ENCODE data around the gene DSCAML1. TPM values are rescaled to one million over a fixed set of nuclear protein-coding genes. Genes with fewer than 3 reads are reported as not detected.
"Not testable (repeated sequence)": the region's sequence is repeated elsewhere in the genome, so short reads cannot be mapped to it uniquely, and the experiment has no call there.

DSCAML1 gene
- total RNA-seq, 2 experiments from 2014 or later = 0.13 to 0.29 TPM

DNA sequence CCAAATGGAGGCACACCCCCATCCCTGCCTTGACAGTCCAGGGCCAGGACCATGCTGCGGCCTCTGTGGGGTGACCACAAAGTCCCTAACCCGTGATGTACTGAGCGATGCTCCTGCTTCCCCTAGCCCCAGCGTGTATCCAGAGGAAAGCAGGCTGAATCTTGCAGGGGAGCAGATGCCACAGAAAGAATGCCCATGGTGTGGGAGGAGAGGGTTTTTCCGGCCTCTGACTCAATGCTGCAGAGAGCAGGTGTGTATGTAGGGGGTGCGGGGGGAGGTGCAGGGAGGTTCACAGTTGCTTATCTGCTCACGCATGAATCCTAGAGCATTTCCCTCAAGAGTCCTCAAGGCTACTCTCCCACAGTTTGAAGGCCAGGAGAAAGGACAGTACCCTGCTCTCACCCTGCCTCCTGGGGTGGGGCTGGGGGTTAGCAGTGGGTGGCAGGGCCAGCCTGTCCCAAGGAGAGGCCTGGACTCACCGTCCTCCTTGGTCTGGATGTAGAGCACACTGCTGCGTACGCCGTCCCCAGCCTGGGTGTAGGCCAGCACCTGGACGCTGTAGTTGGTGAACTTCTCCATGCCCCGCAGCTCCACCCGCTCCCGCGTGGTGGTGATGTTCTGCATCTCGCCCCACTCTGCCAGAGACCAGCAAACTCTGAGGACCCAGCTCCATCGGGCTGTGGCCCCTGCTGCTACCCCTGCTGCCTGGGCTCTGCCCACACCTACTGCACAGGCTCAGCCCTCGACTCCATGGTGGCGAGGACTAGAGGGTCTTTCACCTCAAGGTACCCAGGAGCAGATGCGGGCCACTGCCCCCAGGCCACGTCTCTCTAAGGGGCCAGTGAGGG lies 338.5 kb downstream of the DSCAML1 start:
- peak; percentile 55 for ATAC-seq
- H3K36me3 Mint-ChIP-seq (ENCODE audit: low read depth) = no peaks in the 10 kb centered on the region
- peak overlapping the region; percentile 40 for H3K27ac Mint-ChIP-seq
- ChIA-PET POLR2A (no interaction called here), CTCF (no interaction called here)
- peaks cover 2% of the 10 kb centered on the region for H3K27me3 Mint-ChIP-seq
- intact Hi-C loops (cut with micrococcal nuclease) = no loop called here
- no peak overlapping the region for H3K4me3 Mint-ChIP-seq
- peak; percentile 67 for DNase-seq
- TF ChIP-seq, protein P1, sequence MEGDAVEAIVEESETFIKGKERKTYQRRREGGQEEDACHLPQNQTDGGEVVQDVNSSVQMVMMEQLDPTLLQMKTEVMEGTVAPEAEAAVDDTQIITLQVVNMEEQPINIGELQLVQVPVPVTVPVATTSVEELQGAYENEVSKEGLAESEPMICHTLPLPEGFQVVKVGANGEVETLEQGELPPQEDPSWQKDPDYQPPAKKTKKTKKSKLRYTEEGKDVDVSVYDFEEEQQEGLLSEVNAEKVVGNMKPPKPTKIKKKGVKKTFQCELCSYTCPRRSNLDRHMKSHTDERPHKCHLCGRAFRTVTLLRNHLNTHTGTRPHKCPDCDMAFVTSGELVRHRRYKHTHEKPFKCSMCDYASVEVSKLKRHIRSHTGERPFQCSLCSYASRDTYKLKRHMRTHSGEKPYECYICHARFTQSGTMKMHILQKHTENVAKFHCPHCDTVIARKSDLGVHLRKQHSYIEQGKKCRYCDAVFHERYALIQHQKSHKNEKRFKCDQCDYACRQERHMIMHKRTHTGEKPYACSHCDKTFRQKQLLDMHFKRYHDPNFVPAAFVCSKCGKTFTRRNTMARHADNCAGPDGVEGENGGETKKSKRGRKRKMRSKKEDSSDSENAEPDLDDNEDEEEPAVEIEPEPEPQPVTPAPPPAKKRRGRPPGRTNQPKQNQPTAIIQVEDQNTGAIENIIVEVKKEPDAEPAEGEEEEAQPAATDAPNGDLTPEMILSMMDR (IDR thresholded peaks at IDR 0.05) = no peak
- peaks cover 10% of the 10 kb centered on the region for H3K4me1 Mint-ChIP-seq (ENCODE audit: low read depth)
- peaks cover 10% of the 10 kb centered on the region for H3K9me3 Mint-ChIP-seq

DNA sequence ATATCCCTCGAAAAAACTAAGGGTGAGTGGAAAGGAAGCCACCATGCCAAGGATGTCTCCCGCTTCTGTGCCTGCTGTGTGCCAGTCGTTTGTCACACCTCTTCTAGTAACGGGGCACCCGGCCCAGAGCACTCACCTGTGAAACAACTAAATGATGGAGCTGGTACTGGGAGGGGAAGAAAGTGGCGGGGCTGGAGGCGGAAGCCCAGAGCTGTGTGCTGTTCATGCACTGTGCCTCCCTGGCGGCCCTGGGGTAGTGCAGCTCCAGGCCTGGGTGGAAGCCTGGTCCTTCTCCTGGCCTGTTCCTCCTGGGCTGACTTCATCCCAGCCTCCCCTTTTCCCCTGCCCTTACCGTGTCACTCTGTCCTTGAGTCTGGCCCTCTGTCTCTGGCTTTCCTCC lies 339.2 kb downstream of the DSCAML1 start:
- H3K27ac Mint-ChIP-seq = peak overlapping the region; percentile 40
- H3K4me3 Mint-ChIP-seq = no peak overlapping the region
- intact Hi-C loops (cut with micrococcal nuclease) = no loop called here
- H3K4me1 Mint-ChIP-seq (ENCODE audit: low read depth) = peaks cover 10% of the 10 kb centered on the region
- ATAC-seq (no peak), DNase-seq (no peak)
- ChIA-PET CTCF (no interaction called here), POLR2A (no interaction called here)
- TF ChIP-seq, protein P1 (IDR thresholded peaks at IDR 0.05) = no peak
- peaks cover 11% of the 10 kb centered on the region for H3K9me3 Mint-ChIP-seq
- peaks cover 2% of the 10 kb centered on the region for H3K27me3 Mint-ChIP-seq
- H3K36me3 Mint-ChIP-seq (ENCODE audit: low read depth) = no peaks in the 10 kb centered on the region

DNA sequence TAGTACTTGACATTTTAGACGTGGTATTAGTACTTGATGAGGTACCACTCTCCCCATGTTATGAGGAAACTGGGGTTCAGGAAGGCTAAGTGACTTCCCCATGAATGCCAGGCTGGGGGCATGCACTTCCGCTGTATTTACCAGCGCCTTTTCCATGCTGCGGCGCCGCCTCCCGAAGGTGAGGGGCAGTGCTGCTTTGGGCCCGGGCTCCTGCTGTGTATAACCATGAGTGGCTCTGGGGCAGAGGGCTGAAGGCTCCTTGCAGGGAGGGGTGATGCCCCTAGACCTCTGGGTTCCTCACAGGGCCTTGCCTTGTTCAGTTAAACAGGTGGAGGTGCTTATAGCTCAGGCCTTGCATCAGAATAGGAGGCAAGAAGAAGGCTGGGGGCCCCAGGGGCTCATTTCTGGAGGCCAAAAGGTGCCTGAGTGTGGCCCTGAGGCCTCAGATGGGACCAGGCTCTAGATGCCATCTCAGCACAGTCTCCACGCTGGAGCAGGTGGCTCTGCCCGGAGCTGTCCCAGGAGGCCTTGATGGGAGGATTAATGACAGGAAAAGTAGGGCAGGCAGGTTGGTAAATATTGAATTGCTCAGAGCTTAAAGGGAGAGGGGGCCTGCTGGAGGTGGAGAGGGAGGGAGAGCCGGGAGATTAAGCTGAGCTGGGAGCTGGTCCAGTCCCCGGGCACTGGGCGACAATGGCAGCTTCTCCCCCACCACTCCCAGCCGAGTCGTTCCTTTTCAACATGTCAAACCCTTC lies 339.8 kb downstream of the DSCAML1 start:
- ATAC-seq (no peak), DNase-seq (no peak)
- TF ChIP-seq, protein P1 (IDR thresholded peaks at IDR 0.05) = no peak
- Mint-ChIP-seq H3K27me3 (peaks cover 2% of the 10 kb centered on the region), H3K4me1 (ENCODE audit: low read depth) (peaks cover 10% of the 10 kb centered on the region), H3K9me3 (peaks cover 11% of the 10 kb centered on the region), H3K4me3 (no peak overlapping the region), H3K27ac (no peak overlapping the region), H3K36me3 (ENCODE audit: low read depth) (no peaks in the 10 kb centered on the region)
- POLR2A ChIA-PET = no interaction called here
- intact Hi-C loops (cut with micrococcal nuclease) = no loop called here
- CTCF ChIA-PET = no interaction called here

DNA sequence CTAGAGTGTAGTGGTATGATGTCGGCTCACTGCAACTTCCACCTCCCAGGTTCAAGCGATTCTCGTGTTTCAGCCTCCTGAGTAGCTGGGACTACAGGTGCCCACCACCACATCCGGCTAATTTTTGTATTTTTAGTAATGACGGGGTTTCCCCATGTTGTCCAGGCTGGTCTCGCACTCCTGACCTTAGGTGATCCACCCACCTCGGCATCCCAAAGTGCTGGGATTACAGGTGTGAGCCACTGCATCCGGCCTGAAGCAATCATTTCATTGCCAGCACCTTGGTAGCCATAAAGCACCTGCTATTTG lies 340.3 kb downstream of the DSCAML1 start:
- H3K27ac Mint-ChIP-seq; ATAC-seq; H3K27me3 Mint-ChIP-seq; H3K36me3 Mint-ChIP-seq (ENCODE audit: low read depth); intact Hi-C loops (cut with micrococcal nuclease); POLR2A ChIA-PET; H3K4me3 Mint-ChIP-seq; DNase-seq: not testable (repeated sequence)
- Mint-ChIP-seq H3K9me3 (peaks cover 11% of the 10 kb centered on the region), H3K4me1 (ENCODE audit: low read depth) (peaks cover 10% of the 10 kb centered on the region)
- CTCF ChIA-PET = interaction anchor here (2.5 kb wide), 1 partner anchor 31 kb away, joined by 15 read pairs; no protein-coding TSS in a partner anchor

DNA sequence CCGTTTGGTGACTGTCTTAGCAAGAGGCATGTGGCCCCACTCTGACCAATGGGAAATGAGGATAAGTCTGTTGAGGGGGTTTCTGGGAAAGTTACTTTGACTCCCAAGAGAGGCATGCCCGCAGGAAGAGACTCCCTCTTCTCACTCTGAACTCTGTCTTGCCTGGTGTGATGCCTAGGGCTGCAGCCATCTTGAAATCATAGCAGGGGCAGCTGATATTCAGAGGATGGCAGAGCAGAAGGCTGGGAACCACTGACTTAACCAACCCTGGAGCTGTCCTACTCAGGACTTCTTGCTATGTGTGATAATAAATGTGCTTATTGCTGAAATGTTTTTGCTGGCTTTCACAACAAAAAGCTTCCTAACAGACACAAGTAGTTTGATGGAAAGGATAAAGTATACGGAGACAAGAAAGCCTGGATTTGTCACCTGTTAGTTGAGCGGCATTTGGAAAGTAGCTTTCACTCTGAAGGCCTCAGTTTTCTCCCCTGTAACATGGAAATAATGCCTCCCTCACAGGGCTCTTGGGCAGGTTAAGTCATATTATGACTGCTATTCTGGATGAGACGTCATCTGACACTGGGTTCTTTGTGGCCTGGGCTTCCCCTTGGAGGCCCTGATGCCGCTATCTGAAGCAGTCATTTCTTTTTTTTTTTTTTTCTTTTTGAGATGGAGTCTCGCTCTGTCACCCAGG lies 340.8 kb downstream of the DSCAML1 start:
- ATAC-seq = peak; percentile 88
- Mint-ChIP-seq H3K9me3 (peaks cover 11% of the 10 kb centered on the region), H3K4me1 (ENCODE audit: low read depth) (peaks cover 10% of the 10 kb centered on the region), H3K27ac (peak overlapping the region; percentile 26), H3K36me3 (ENCODE audit: low read depth) (no peaks in the 10 kb centered on the region), H3K27me3 (peaks cover 2% of the 10 kb centered on the region), H3K4me3 (no peak overlapping the region)
- TF ChIP-seq, protein P1 (IDR thresholded peaks at IDR 0.05) = no peak
- POLR2A ChIA-PET = no interaction called here
- peak; percentile 64 for DNase-seq
- intact Hi-C loops (cut with micrococcal nuclease) = no loop called here
- CTCF ChIA-PET = interaction anchor here (2.5 kb wide), 1 partner anchor 30 kb away, joined by 15 read pairs; no protein-coding TSS in a partner anchor
